Neural progenitor cell (in vitro differentiated cells): Measurements from ENCODE around the gene ARHGAP4. TPM values are rescaled to one million over a fixed set of nuclear protein-coding genes. Genes with fewer than 3 reads are reported as not detected.

Experiments used
- DNase-seq: peaks from one replicate; pipeline ENCODE4 v3.0.0-alpha.2; 2016; ENCODE audit warnings: low spot score
- H2AFZ ChIP-seq: fragments of 200-600 bp; sonication (generic); replicated peaks from 2 replicates; pipeline ENCODE4 v1.6.1; 2016; ENCODE audit warnings: antibody characterized with exemption
- H3F3A ChIP-seq: fragments of 200-600 bp; sonication (generic); 2 replicates; pipeline ENCODE4 v1.6.1; 2016; ENCODE audit warnings: antibody characterized with exemption, low read depth
- H3K27ac ChIP-seq: fragments of 200-600 bp; sonication (generic); 2 replicates; pipeline ENCODE4 v1.5.1; 2016; ENCODE audit warnings: mild to moderate bottlenecking
- H3K27me3 ChIP-seq: fragments of 200-600 bp; sonication (generic); 2 replicates; pipeline ENCODE4 v1.6.1; 2016; ENCODE audit warnings: mild to moderate bottlenecking, moderate library complexity
- H3K36me3 ChIP-seq: fragments of 200-600 bp; sonication (generic); 2 replicates; pipeline ENCODE4 v1.5.1; 2016
- H3K4me1 ChIP-seq: fragments of 200-600 bp; sonication (generic); 2 replicates; pipeline ENCODE4 v1.6.1; 2016; ENCODE audit warnings: mixed run types
- H3K4me2 ChIP-seq: fragments of 200-600 bp; sonication (generic); 2 replicates; pipeline ENCODE4 v1.6.1; 2016
- H3K4me3 ChIP-seq: fragments of 200-600 bp; sonication (generic); 2 replicates; pipeline ENCODE4 v1.5.1; 2016
- H3K79me2 ChIP-seq: fragments of 200-600 bp; sonication (generic); 2 replicates; pipeline ENCODE4 v1.6.1; 2016; ENCODE audit warnings: low read depth
- H3K9ac ChIP-seq: fragments of 200-600 bp; sonication (generic); 2 replicates; pipeline ENCODE4 v1.6.1; 2016
- H3K9me3 ChIP-seq: fragments of 200-600 bp; sonication (generic); 2 replicates; pipeline ENCODE4 v1.5.1; 2016; ENCODE audit warnings: low read depth
- H4K20me1 ChIP-seq: fragments of 200-600 bp; sonication (generic); 2 replicates; pipeline ENCODE4 v1.6.1; 2016; ENCODE audit warnings: low read depth
- H3K27ac Mint-ChIP-seq: 3 replicates; pipeline ENCODE4 v1.8.0; 2021; ENCODE audit warnings: mixed read lengths
- H3K27me3 Mint-ChIP-seq: 2 replicates; pipeline ENCODE4 v1.8.0; 2022; ENCODE audit warnings: low read depth, mild to moderate bottlenecking, inconsistent platforms, moderate library complexity, mixed read lengths; ENCODE audit not compliant: insufficient read depth
- H3K36me3 Mint-ChIP-seq: 3 replicates; pipeline ENCODE4 v1.8.0; 2021; ENCODE audit warnings: mixed read lengths
- H3K4me1 Mint-ChIP-seq: 3 replicates; pipeline ENCODE4 v1.8.0; 2021; ENCODE audit warnings: mixed read lengths
- H3K4me3 Mint-ChIP-seq: 3 replicates; pipeline ENCODE4 v1.8.0; 2021; ENCODE audit warnings: mild to moderate bottlenecking, moderate library complexity, mixed read lengths
- H3K9me3 Mint-ChIP-seq: 3 replicates; pipeline ENCODE4 v1.8.0; 2020; ENCODE audit warnings: mixed read lengths
- EZH2 ChIP-seq: fragments of 200-600 bp; sonication (generic); IDR thresholded peaks from 2 replicates; pipeline ENCODE4 v1.6.1; 2017; ENCODE audit warnings: antibody characterized with exemption, mild to moderate bottlenecking, moderate library complexity
- EZH2phosphoT487 ChIP-seq: fragments of 200-600 bp; sonication (generic); IDR thresholded peaks from 2 replicates; pipeline ENCODE4 v1.6.1; 2017; ENCODE audit warnings: antibody characterized with exemption
- total RNA-seq: library from RNA; depleted of rRNA; stranded (reverse); fragments of >200 nt; gene quantifications from 2 replicates; pipeline ENCODE4 v1.2.3, GENCODE V29; 2015; ENCODE audit warnings: low replicate concordance
- TF ChIP-seq, protein P1 (sequence below): fragments of 200-600 bp; sonication (generic); IDR thresholded peaks from 2 replicates; pipeline ENCODE4 v1.5.1; 2017; ENCODE audit warnings: antibody characterized with exemption, mild to moderate bottlenecking

Gene ARHGAP4
- total RNA-seq, 1 donor from 2014 or later: 5.1 TPM

DNA sequence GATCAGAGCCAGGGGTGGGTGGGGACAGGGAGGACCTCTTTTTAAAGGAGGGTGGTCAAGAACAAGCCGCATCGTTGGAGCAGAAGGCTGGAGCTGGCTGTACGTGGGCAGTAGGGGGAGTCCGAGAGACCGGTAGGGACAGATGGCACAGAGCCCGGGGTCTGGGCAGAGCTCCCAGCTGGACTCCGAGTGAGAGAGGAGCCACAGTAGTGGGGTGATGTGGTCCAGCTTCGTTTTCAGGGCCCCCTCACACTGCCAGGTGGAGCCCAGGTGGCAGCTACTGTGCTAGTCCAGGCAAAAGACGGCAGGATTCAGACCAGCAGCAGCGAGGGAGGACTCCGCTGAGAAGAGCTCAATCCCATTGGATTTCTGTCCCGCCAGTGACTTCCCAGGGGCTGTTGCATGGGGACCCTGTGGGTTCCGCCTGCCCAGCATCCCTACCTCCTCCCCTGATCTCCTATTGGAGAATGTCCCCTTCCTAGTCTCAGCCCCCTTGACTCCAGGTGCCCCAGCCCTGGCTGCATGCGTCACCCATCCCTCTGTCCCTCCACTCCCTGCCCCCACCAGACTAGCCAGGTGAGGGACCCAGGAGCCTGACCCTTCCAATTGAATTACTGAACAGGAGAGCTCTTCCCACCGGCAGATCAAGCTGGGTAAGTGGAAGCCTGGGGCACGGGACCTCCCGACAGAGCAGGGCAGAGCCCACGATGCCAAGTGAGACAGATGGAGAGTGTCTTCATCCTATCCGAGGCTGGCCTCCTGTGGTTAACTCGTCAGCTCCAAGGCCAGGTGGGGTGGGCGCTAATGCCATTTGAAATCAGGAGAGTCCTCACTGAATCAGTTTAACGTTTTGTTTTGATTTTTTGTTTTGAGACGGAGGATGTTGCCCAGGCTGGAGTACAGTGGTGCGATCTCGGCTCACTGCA is 2.9 kb downstream of the ARHGAP4 start:
- Histone ChIP-seq H4K20me1 (no peaks in the 10 kb centered on the region), H3K27ac (no peak overlapping the region), H3K36me3 (no peaks in the 10 kb centered on the region), H3K4me2 (no peak overlapping the region), H3K9me3 (no peaks in the 10 kb centered on the region), H3K27me3 (peaks cover 10% of the 10 kb centered on the region), H3K79me2 (no peaks in the 10 kb centered on the region), H2AFZ (no peak overlapping the region), H3K9ac (no peak overlapping the region), H3K4me3 (no peak overlapping the region), H3F3A (peaks cover 17% of the 10 kb centered on the region), H3K4me1 (peaks cover 8% of the 10 kb centered on the region)
- Mint-ChIP-seq H3K9me3 (peaks cover 20% of the 10 kb centered on the region), H3K27ac (no peak overlapping the region), H3K27me3 (peaks cover 6% of the 10 kb centered on the region), H3K4me1 (peaks cover 20% of the 10 kb centered on the region), H3K4me3 (peak overlapping the region; percentile 9), H3K36me3 (no peaks in the 10 kb centered on the region)
- TF ChIP-seq, protein P1, sequence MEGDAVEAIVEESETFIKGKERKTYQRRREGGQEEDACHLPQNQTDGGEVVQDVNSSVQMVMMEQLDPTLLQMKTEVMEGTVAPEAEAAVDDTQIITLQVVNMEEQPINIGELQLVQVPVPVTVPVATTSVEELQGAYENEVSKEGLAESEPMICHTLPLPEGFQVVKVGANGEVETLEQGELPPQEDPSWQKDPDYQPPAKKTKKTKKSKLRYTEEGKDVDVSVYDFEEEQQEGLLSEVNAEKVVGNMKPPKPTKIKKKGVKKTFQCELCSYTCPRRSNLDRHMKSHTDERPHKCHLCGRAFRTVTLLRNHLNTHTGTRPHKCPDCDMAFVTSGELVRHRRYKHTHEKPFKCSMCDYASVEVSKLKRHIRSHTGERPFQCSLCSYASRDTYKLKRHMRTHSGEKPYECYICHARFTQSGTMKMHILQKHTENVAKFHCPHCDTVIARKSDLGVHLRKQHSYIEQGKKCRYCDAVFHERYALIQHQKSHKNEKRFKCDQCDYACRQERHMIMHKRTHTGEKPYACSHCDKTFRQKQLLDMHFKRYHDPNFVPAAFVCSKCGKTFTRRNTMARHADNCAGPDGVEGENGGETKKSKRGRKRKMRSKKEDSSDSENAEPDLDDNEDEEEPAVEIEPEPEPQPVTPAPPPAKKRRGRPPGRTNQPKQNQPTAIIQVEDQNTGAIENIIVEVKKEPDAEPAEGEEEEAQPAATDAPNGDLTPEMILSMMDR: peak; percentile 38
- no peak for TF ChIP-seq EZH2phosphoT487
- peak; percentile 41 for DNase-seq

DNA sequence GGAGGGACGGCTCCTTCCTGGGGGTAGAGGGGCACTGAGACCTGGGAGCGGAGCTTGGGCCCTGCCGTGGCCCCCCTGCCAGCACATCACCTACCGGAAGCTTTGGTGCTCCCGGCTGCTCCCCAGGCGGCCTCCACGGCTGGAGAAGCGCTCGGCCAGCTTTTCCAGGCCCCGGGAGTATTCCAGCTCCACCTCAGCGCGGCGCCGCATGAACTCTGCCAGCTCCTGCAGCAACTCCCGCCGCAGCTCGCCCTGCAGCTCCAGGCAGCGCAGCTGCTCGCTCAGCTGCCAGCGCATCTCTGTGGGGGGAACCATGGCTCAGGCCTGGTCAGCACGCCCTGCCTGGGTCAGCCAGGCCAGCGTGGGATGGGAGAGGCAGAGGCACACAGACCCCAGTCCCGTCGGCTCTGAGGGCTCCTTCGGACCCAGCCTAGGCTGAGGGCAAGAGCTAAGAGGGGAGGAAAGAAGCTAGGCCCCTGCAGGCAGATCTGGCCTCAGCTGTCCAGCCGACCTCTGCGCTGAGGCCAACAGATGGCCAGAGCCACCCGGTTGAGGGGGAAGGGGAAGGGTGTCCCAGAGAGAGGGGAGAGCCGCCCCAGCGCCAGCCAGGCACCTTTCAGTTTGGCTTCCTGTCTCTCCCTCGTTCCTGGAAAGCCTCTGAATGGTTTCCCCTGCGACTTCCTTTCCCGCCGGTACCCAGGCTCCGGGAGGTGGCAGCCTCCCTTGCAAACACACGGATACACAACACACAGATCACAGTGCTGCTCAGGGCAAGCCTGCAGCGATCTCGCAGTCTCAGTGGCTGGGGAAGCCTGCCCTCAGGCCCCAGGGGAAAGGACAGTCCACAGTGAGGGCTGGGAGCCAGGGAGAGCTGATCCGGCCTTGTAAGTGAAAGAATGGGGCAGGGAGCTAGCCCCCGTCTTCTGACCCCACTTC is 4.3 kb downstream of the ARHGAP4 start:
- H3K4me3 Mint-ChIP-seq: no peak overlapping the region
- no peaks in the 10 kb centered on the region for H4K20me1 ChIP-seq
- no peak for DNase-seq
- H3F3A ChIP-seq: peaks cover 5% of the 10 kb centered on the region
- H3K36me3 Mint-ChIP-seq: no peaks in the 10 kb centered on the region
- peaks cover 23% of the 10 kb centered on the region for H3K9me3 Mint-ChIP-seq
- peaks cover 17% of the 10 kb centered on the region for H3K4me1 Mint-ChIP-seq
- H3K9me3 ChIP-seq: no peaks in the 10 kb centered on the region
- peaks cover 10% of the 10 kb centered on the region for H3K27me3 ChIP-seq
- H3K4me2 ChIP-seq: no peak overlapping the region
- no peak overlapping the region for H3K27ac ChIP-seq
- H2AFZ ChIP-seq: no peak overlapping the region
- TF ChIP-seq EZH2phosphoT487 (no peak), EZH2 (no peak)
- TF ChIP-seq, protein P1: no peak
- peaks cover 3% of the 10 kb centered on the region for H3K27me3 Mint-ChIP-seq
- H3K4me1 ChIP-seq: peaks cover 6% of the 10 kb centered on the region
- no peak overlapping the region for H3K27ac Mint-ChIP-seq
- no peak overlapping the region for H3K4me3 ChIP-seq
- no peaks in the 10 kb centered on the region for H3K79me2 ChIP-seq
- no peak overlapping the region for H3K9ac ChIP-seq
- H3K36me3 ChIP-seq: no peaks in the 10 kb centered on the region

DNA sequence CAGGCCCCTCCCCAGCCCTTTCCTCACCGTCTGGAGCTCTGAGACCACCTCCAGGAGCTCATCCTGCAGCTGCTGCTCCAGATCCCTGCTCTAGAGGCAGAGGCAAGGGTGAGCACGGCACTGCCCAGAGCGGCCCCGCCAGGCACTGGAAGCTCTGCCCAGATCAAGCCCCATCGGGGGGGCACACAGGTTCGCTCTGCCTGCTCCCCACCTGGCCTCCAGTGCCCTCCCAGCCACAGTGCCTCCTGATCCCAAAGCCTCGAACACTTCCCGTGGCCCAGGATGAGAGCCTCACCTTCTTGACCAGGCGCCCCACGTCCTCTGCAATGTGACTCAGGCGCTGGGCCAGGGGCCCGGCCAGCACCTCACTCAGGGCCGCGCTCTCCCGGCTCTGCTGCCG is 5.0 kb downstream of the ARHGAP4 start:
- peaks cover 10% of the 10 kb centered on the region for H3K27me3 ChIP-seq
- H3F3A ChIP-seq: no peaks in the 10 kb centered on the region
- no peak overlapping the region for H3K4me2 ChIP-seq
- H3K79me2 ChIP-seq: no peaks in the 10 kb centered on the region
- no peak overlapping the region for H3K27ac ChIP-seq
- Mint-ChIP-seq H3K36me3 (no peaks in the 10 kb centered on the region), H3K27ac (no peak overlapping the region), H3K27me3 (peaks cover 3% of the 10 kb centered on the region), H3K9me3 (peaks cover 26% of the 10 kb centered on the region), H3K4me3 (no peak overlapping the region), H3K4me1 (peaks cover 17% of the 10 kb centered on the region)
- no peaks in the 10 kb centered on the region for H3K9me3 ChIP-seq
- H3K36me3 ChIP-seq: no peaks in the 10 kb centered on the region
- TF ChIP-seq EZH2phosphoT487 (no peak), EZH2 (no peak)
- TF ChIP-seq, protein P1: no peak
- H3K4me3 ChIP-seq: no peak overlapping the region
- H3K4me1 ChIP-seq: no peaks in the 10 kb centered on the region
- DNase-seq: no peak
- H3K9ac ChIP-seq: no peak overlapping the region
- no peaks in the 10 kb centered on the region for H4K20me1 ChIP-seq
- H2AFZ ChIP-seq: no peak overlapping the region
